Measurements from ENCODE around the gene RPS25.
"Not testable (repeated sequence)": the region's sequence is repeated elsewhere in the genome, so short reads cannot be mapped to it uniquely, and the experiment has no call there.

RPS25 gene

GRCh38 chr11:119014209-119014924, 3.8 kb downstream of the RPS25 start:
- DNase-seq (ENCODE audit: low spot score) = no peak

GRCh38 chr11:119012629-119013170, 5.4 kb downstream of the RPS25 start:
- DNase-seq (ENCODE audit: low spot score) = no peak

GRCh38 chr11:119011476-119012053, 6.6 kb downstream of the RPS25 start:
- DNase-seq (ENCODE audit: low spot score) = no peak

GRCh38 chr11:119006656-119007055, 11.5 kb downstream of the RPS25 start:
- DNase-seq (ENCODE audit: low spot score) = no peak

- DNase-seq (ENCODE audit: low spot score) = no peak
Measured at GRCh38 chr11:119000906-119001305, 17.2 kb downstream of the RPS25 start.

- DNase-seq (ENCODE audit: low spot score) = no peak
Measured at GRCh38 chr11:118998822-118999221, 19.3 kb downstream of the RPS25 start.

GRCh38 chr11:118998388-118998717, 19.8 kb downstream of the RPS25 start:
- DNase-seq (ENCODE audit: low spot score) = no peak

GRCh38 chr11:118997627-118998387, 20.3 kb downstream of the RPS25 start, which contains the start of gene CENATAC:
Gene CENATAC, plus strand, starts transcription at chr11:118998138. Its CDS starts 60 bp downstream, at chr11:118998198.
- peak; percentile 98 for DNase-seq (ENCODE audit: low spot score)

- no peak for DNase-seq (ENCODE audit: low spot score)
Measured at GRCh38 chr11:118996926-118997626, 21.1 kb downstream of the RPS25 start.

- DNase-seq (ENCODE audit: low spot score) = not testable (repeated sequence)
Measured at GRCh38 chr11:118991486-118992038, 26.6 kb downstream of the RPS25 start.

GRCh38 chr11:118988280-118988679, 29.9 kb downstream of the RPS25 start:
- DNase-seq (ENCODE audit: low spot score) = no peak

- DNase-seq (ENCODE audit: low spot score) = no peak
Measured at GRCh38 chr11:118984825-118985224, 33.3 kb downstream of the RPS25 start.

- not testable (repeated sequence) for DNase-seq (ENCODE audit: low spot score)
Measured at GRCh38 chr11:118984337-118984736, 33.8 kb downstream of the RPS25 start.

- no peak for DNase-seq (ENCODE audit: low spot score)
Measured at GRCh38 chr11:118980191-118980881, 37.8 kb downstream of the RPS25 start.

GRCh38 chr11:118979434-118979833, 38.7 kb downstream of the RPS25 start:
- no peak for DNase-seq (ENCODE audit: low spot score)

GRCh38 chr11:118975771-118976709, 42.1 kb downstream of the RPS25 start:
- peak; percentile 61 for DNase-seq (ENCODE audit: low spot score)

- no peak for DNase-seq (ENCODE audit: low spot score)
Measured at GRCh38 chr11:118973985-118974384, 44.2 kb downstream of the RPS25 start.

- no peak for DNase-seq (ENCODE audit: low spot score)
Measured at GRCh38 chr11:118971646-118972045, 46.5 kb downstream of the RPS25 start, which contains the start of gene FOXR1. Gene FOXR1, plus strand, starts transcription at chr11:118971761. Its CDS starts 171 bp downstream, at chr11:118971932.

GRCh38 chr11:118969508-118969907, 48.6 kb downstream of the RPS25 start:
- not testable (repeated sequence) for DNase-seq (ENCODE audit: low spot score)

All from D341Med (cell line).